Subcutaneous adipose tissue (tissue), 4 donors: ENCODE data around the gene SPIRE1. TPM values are rescaled to one million over a fixed set of nuclear protein-coding genes. Genes with fewer than 3 reads are reported as not detected.

Experiments used
- CTCF ChIP-seq: fragments of 450-650 bp; IDR thresholded peaks from one replicate; pipeline ENCODE4 v1.5.1; 2016; ENCODE audit warnings: low read depth, mild to moderate bottlenecking, control low read depth, antibody characterized with exemption, moderate library complexity
- total RNA-seq, 4 donors: library from RNA; depleted of rRNA; stranded (reverse); fragments of >200 nt; gene quantifications; one replicate each; pipeline ENCODE4 v1.1.0, GENCODE V29; 2016

Gene SPIRE1
- total RNA-seq, result 10 to 100 TPM; 25.3 to 32.8 (median 27.9) TPM

GRCh38 chr18:12657684-12658425 lies at the start of gene SPIRE1:
TSS of gene SPIRE1 (minus strand) at chr18:12658107. CDS start at chr18:12657866, 241 bp downstream.
- TF ChIP-seq CTCF, result no peak

- TF ChIP-seq CTCF, result no peak
These were observed 45.8 kb upstream of the SPIRE1 start for GRCh38 chr18:12703664-12704063.

- TF ChIP-seq CTCF, result no peak
These were observed 45.2 kb upstream of the SPIRE1 start for GRCh38 chr18:12703096-12703567.

GRCh38 chr18:12702221-12703095 lies 44.6 kb upstream of the SPIRE1 start, which contains the start of the genes CEP76 and PSMG2:
TSS of gene CEP76 (minus strand) at chr18:12702723. CDS start at chr18:12702548, 175 bp downstream.
TSS of gene PSMG2 (plus strand) at chr18:12703042. CDS start at chr18:12703108, 66 bp downstream.
- TF ChIP-seq CTCF, result no peak

GRCh38 chr18:12701161-12701560 lies 43.3 kb upstream of the SPIRE1 start:
- no peak for TF ChIP-seq CTCF

GRCh38 chr18:12699747-12700146 lies 41.8 kb upstream of the SPIRE1 start:
- no peak for TF ChIP-seq CTCF

GRCh38 chr18:12694032-12694431 lies 36.1 kb upstream of the SPIRE1 start:
- TF ChIP-seq CTCF, result no peak
